GOT3 (cell line): ENCODE data around the gene CST6.
A peak's percentile ranks its signal among the peaks of the same experiment; 100 is the strongest.

Source experiments
- DNase-seq: peaks from one replicate; lab custom pipeline; 2025; ENCODE audit warnings: mixed read lengths; lab: John Stamatoyannopoulos, UW

CST6 gene

GRCh38 chr11:66047541-66048365 is 35.9 kb downstream of the CST6 start:
- DNase-seq = no peak

DNA sequence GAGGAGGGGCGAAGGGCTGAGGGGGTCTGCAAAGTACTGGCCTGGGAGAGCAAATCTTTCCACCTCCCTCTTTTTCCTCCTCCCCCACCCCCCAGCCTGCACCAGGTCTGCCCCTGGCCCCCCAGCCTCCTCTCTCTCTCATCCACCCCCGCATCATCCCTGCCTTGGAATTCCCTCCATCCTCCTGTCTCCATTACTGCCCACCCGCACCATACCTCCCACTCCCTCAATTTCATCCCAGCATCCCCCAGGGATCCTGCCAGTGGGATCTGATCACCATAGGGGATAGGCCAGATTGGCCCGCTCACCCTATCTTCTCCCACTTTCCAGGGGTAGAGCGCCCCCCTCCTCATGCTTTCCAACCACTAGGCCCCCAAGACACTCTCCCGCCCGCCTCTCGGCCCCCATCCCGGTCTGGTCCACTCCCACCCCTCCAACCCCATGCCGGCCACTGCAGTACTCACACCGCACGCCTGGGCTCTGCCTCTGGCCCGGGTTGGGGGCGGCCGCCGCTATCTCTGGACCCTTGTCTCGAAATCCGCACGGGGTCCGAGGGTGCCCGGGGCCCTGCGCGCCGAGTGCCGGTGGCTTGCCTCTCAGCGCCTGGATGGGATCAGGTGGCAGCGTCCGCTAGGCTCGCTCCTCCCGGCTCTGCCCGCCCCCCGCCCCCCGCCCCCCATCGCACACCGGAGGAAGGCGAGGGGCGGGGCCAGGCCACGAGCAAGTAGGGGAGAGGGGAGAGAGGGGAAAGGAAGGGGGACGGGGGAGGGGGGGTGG is 36.9 kb downstream of the CST6 start, which contains the start of gene GAL3ST3:
Gene GAL3ST3, minus strand, starts transcription at position 615 of the 777 bp plus-strand sequence. CDS start 3,746 bp downstream, outside the sequence.
- no peak for DNase-seq

DNA sequence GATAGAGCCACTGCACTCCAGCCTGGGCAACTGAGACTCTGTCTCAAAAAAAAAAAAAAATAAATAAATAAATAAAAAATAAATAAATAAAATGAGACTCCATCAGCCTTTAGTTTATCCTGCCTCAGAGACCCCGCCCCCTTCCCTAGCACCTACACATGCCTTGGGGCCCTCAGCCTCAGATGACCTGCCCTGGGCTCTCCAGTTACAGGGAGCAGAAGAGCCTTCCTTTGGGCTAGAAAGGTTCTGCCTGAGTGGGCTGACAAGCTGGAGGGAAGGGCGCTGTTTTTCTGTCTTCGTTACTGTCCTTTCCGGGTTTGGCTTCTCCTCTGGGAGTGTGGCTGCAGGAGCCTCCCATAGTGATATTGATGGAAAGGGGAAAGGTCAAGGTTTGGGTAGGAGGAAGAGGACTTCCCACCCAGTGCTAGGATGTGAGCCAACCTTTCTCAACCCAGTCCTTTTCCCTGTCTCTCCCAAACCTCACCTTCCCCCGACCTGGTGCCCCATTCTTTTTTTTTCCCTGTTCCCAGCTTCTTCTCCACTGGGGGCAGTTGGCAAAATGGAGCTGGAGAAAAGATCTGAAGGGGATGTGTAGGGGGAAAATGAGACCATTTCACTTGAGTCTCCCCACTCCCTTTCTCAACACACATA is 38.9 kb downstream of the CST6 start:
- DNase-seq = no peak

DNA sequence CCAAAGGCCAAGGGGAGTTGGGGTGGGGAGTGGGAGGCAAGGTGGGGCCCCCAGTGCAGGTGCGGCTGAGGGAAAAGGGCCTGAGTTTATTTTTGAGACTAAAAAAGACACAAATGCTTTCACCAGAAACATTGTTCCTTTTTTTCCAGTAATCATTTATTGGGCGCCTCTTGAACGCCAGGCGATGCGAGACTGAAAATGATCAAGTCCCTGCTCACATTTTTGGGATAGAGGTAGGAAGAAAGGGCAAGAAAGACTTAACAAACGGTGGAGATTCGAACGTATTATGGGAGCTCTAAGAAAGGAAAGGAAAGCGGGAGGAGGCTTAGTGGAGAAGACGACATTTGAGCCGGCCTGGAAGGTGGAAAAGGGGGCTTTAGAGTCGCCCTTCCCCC is 39.6 kb downstream of the CST6 start:
- no peak for DNase-seq

GRCh38 chr11:66051766-66052663 is 40.2 kb downstream of the CST6 start, which contains the start of gene SF3B2:
Gene SF3B2 (plus strand): TSS chr11:66052364. CDS start chr11:66052385, 21 bp downstream.
- peak; percentile 78 for DNase-seq

DNA sequence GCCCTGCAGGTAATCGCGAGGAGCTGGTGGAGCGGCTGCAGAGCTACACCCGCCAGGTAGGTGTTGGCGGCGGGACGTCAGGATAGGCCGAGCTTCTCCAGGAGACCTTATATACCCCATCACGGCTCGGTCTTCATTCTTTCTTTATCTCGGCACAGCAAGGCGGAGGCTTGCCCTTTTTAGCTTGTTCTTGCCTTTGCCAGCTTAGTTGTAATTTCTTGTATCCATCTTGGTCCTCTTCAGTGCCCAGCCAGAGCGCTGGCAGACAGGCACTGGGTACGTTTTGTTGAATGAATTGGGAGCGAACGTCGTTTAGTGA is 40.8 kb downstream of the CST6 start:
- DNase-seq = no peak

GRCh38 chr11:66055021-66055420 is 43.2 kb downstream of the CST6 start:
- no peak for DNase-seq

DNA sequence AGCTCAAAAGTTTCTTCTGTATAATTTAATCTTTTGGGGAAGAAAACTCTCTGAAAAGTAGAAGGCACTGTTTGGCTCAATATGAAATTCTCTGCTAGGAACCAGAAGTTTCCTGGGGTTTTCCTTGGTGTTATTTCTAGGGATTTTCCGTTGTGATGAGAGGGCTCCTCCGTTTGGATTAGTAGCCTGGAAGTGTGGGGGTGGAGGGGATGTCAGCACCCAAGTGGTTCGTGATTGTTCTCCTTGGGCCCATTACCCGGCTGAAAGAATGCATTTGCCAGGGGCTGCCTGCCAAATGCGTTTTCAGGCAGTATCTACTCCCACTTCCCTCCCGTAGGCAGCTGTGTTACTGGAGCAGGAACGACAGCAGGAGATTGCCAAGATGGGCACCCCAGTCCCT is 44.7 kb downstream of the CST6 start:
- DNase-seq = no peak

- DNase-seq = no peak
Observed at GRCh38 chr11:66059966-66060680, 48.3 kb downstream of the CST6 start.

GRCh38 chr11:66061268-66061667 is 49.5 kb downstream of the CST6 start:
- no peak for DNase-seq

DNA sequence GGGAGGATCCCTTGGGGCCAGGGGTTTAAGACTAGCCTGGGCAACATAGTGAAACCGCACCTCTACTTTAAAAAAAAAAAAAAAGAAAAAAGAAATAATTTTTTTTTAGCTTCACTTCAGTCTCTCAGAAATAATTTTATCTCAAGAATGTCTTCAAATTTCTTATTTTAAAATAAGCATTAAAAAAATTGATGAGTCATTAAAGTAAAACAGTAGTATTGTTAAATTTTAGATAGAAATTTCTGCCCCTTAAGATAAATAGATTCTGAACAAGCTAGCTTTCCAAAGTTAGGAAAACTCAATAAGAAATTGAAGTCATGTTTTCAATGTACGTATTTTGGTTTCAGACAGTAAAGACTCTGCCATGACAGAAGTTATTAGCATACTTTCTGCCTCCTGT is 50.6 kb downstream of the CST6 start:
- no peak for DNase-seq
